GM12878 (cell line): ENCODE data around the gene ATP5PD.

ENCODE experiments used
- EP300 ChIP-seq, 2 experiments: fragments of 150-350 bp in 1 of 2; IDR thresholded peaks; 2 replicates each; pipeline ENCODE4 v1.6.1; 2011 to 2012; ENCODE audit warnings: low read depth in 2 of 2, low read length in 2 of 2, borderline replicate concordance in 1 of 2, improper control_type of control experiment in 1 of 2, inconsistent platforms in 1 of 2; ENCODE audit not compliant: control insufficient read depth in 1 of 2
- GABPA ChIP-seq: IDR thresholded peaks from 2 replicates; pipeline ENCODE4 v1.6.1; 2014; ENCODE audit warnings: antibody characterized with exemption, low read depth, mild to moderate bottlenecking, inconsistent platforms
- SIN3A ChIP-seq: IDR thresholded peaks from 2 replicates; pipeline ENCODE4 v1.6.1; 2012; ENCODE audit warnings: low read depth, low read length, improper control_type of control experiment
- SP1 ChIP-seq: IDR thresholded peaks from one replicate; pipeline ENCODE4 v1.6.1; 2011; ENCODE audit warnings: low read depth, low read length
- SPI1 ChIP-seq: IDR thresholded peaks from 2 replicates; pipeline ENCODE4 v1.6.1; 2011; ENCODE audit warnings: low read depth, mild to moderate bottlenecking, low read length, moderate library complexity, borderline replicate concordance; ENCODE audit not compliant: insufficient read depth
- TCF12 ChIP-seq: IDR thresholded peaks from 2 replicates; pipeline ENCODE4 v1.6.1; 2011; ENCODE audit warnings: low read depth, mild to moderate bottlenecking, low read length
- YBX1 ChIP-seq: fragments of 450-650 bp; IDR thresholded peaks from 2 replicates; pipeline ENCODE4 v1.6.1; 2016; ENCODE audit warnings: antibody characterized with exemption
- TF ChIP-seq, protein P1 (sequence below): IDR thresholded peaks from 2 replicates; pipeline ENCODE4 v1.6.1; 2011; ENCODE audit warnings: low read depth, mild to moderate bottlenecking, low read length, moderate library complexity, borderline replicate concordance; ENCODE audit errors: extremely low read depth

DNA sequence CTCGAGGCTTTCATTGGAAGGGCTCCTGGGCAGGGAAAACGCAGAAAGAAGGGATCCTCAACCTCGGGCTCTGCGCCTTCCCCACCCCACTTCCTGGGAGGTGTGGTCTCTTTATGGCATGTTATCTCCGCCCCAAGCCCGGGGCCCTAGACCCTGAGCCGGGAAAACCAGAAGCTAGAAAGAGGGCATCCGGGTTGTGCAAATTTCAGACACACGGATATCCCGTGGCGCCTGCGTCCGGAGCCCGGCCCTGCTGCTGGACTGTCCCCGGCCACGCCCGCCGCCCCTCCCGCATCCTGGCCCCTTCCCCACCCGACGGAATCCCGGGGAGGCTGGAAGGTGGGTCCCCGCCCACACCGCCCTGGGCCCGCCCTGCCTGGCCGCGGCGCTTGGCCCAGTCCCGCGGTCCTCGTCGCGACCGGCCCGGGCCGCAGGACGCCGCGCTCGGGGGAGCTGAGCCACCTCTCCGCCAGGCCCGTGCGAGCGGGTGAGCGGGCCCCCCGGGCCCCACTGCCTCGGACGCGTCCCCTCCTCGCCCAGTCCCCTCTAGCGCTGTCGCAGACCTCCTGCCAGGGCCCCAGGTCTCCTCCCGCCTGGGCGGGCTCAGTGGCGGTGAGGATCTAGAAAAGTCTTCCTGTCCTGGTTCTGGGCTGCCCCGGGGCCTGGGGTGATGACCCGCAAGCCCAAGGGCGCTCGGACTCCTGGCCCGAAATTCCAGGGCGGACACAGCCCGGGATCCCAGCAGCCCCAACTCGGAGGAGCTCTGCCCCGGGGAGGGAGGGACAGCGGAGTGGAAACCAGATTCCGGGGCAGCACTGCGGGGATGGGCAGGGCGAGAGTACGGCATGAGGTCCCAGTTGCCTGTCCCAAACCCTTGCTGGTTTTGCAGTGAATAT lies 41.0 kb upstream of the ATP5PD start, which contains the start of gene SLC16A5:
- TF ChIP-seq SP1 (no peak), GABPA (no peak), SPI1 (no peak), YBX1 (no peak), TCF12 (no peak), EP300 (IDR thresholded peaks at IDR 0.05; ENCODE audit: borderline replicate concordance in 1 of 2, control insufficient read depth in 1 of 2, low read depth in 2 of 2, low read length in 2 of 2) (no peak), SIN3A (no peak)
- TF ChIP-seq, protein P1, sequence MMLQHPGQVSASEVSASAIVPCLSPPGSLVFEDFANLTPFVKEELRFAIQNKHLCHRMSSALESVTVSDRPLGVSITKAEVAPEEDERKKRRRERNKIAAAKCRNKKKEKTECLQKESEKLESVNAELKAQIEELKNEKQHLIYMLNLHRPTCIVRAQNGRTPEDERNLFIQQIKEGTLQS = no peak
